ENCODE measurements around the gene LAMA3.

LAMA3 gene

GRCh38 chr18:23784832-23785245 lies 95.6 kb downstream of the LAMA3 start:
- no peak for DNase-seq

DNA sequence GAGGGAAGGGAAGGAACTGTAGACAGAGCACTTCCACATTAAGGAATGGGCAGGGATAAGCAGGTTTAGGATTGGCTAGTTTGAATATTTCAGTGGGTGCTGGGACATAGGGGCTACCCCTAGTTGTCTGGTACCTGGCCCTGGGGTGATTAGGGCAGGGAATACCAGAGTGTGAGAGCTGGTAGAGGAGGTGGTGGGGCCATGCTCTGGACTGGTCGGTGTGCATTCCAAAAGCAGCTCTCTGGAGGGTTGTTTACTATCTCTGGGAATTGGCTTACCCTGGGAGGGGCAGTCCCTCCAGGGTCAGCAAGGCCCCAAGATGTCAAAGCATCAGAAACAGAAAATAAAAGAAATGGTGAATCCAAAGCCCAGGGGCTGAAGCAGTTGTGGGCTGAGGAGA lies 103.8 kb downstream of the LAMA3 start:
- no peak for DNase-seq

DNA sequence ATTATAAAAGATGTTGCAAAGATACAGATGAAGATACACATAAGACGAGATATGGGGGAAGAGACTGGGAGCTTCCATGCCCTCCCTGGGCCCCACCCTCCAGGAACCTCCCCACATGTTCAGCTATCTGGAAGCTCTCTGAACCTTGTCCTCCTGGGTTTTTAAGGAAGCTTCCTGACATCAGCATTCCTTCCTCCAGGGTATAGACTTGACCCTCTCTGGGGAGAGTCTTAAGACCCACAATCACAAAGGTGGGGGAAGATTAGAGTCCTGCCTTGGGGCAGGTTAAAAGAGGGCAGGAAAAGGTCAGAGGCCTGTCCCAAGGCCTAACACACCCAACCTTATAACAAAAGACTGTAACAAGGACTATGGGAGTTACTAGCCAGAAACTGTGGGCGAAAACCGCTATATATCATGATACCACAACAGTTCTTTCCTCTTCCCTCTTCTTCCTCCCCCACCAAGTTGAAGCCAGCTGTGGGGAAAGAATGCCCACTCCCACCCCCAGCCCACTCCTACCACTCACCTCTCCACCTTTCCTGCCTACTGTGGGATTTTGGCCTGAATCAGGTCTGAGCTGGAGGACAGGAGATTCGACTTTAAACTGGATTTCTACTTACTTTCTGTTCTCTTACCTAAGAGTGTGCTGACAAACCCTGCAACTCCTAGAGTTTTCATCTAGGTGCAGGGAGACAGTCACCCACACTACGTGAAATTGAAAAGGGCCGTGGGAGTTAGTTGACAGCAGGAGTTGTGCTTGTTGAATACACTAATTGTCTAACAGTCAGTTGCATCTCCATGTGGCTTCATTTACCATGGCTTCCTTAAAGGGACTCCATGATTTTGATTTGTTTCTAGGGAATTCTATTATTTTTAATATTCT lies 105.0 kb downstream of the LAMA3 start:
- no peak for DNase-seq

DNA sequence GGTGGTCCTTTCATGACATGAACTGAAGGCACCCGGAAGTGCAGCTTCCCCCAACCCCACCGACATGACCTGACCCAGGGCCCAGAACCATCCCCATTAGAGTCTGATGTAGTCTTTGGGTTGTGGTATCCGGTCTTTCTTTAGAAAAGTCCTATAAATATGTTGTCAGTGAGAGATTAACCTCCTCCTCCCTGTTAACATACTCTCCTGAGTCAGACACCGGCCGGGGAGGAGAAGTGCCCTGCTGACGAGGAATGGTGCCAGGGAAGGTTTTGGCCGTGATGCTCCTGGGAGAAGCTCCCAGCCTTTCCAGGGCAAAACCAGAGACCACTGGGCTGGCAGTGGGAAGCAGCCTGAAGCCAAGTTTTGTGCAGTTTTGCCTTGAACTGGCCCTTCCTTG lies 109.0 kb downstream of the LAMA3 start:
- DNase-seq = no peak

DNA sequence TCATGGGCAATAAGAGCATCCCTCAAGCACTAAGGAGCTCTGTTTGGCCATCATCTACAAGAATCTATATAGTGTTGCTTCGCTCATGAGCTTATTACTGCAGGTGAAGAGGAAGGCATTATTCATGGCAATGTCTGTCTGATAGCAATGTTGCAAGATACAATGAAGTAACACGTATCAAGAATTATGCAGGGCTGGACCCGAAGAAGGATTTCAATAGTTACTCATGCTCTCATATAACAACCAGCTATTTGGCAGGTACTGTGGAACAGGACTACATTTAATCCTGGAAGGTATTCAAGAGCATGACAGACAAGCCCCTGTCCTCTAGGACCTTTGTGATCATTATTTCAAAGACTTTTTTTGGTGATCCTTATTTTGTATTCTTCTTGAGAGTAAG lies 109.6 kb downstream of the LAMA3 start:
- no peak for DNase-seq

DNA sequence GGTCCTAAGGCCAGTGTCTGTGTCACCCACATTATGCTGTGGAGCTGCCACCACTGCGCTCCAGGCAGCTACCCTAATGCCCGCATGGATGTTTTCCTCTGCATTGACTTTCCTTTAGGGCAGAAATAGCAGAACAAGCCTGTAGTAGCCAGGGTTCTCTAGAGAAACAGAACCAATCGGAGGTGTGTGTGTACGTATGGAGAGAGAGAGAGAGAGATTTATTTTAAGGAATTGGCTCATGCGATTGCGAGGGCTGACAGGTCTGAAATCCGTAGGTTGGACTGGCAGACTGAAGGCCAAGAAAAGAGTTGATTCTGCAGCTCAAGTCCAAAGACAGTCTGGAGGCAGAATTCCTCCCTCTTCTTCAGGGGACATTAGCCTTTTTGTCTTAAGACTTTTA lies 110.3 kb downstream of the LAMA3 start:
- no peak for DNase-seq

- DNase-seq = no peak
Observed at GRCh38 chr18:23800902-23801301, 111.6 kb downstream of the LAMA3 start.

DNA sequence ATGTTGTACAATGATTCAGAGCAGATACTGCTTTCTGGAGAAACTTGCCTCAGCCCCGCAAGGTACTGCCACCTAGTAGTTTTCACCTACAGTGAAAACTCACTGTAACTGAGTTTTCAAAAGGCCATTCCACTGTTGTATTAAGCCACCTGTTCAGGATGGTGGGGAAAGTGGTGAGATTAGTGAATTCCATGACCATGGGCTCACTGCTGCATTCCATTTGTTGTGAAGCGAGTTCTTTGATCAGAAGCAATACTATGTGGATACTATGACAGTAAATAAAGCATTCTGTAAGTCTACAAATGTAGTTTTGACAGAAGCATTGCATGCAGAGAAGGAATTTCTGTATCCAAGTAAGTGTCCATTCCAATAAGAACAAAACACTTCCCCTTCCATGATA lies 113.6 kb downstream of the LAMA3 start:
- no peak for DNase-seq

- DNase-seq = no peak
Observed at GRCh38 chr18:23803755-23804154, 114.5 kb downstream of the LAMA3 start.

- DNase-seq = no peak
Observed at GRCh38 chr18:23805898-23806297, 116.6 kb downstream of the LAMA3 start.

DNA sequence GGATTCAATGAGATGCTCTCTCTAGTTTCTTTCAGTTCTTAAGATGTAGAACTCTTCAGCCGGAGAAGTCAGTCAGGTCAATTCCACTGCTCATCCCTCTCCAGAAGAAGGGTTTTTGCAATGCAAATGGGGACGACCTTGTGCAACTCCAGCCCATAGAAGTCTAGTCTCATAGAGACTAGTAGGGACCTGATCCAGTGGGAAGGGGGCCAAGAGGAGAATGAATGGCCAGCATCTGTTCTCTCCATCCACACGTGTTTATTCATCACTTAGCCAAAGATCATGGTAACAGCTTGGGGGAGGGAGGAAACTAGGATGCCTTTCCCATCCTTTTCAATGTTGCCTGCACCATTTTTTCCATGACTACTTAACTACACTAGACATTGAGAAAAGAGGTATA lies 120.2 kb downstream of the LAMA3 start:
- DNase-seq = no peak

- DNase-seq = peak; percentile 15
Observed at GRCh38 chr18:23810396-23810795, 121.1 kb downstream of the LAMA3 start.

GRCh38 chr18:23811176-23811575 lies 121.9 kb downstream of the LAMA3 start:
- DNase-seq = no peak

DNA sequence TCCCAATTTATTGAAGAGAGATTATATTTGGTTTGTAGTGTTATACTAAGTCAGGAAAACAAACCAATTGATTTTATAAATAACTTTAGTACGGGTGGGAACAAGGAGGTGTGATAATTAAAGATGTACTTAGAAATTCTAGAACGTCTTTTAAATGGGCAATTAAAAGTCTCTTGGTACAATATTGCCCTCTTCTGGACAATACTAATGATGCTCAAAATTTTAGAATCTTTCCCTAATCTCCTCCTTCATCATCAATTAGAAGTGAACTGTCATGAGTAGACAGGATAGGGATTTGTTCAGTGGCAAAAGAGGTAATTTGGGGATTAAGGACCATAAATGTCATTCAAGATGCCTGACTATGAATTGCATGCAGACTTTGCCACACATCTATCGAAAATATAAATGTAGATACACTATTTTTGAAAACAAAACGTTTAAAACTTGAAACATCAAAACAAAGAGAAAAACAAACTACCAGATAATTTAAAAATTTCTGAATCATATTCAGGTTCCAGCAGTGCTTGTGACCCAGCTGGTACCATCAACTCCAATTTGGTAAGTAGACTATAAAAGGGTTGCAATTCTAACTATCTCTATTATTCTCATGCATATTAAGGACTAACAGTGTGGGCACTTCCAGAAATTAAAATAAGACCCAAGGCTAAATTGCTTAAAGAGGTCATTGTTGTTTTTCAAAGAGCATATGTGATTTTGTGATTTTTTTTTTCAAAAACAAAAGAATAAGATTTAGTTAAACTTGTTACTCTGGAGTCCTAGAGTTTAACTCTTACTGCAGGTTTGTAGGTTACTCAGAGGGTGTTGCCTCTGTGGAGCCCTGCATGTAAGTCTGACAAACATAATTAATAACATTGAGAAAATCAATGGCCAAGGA lies 123.5 kb downstream of the LAMA3 start:
- DNase-seq = peak; percentile 15

DNA sequence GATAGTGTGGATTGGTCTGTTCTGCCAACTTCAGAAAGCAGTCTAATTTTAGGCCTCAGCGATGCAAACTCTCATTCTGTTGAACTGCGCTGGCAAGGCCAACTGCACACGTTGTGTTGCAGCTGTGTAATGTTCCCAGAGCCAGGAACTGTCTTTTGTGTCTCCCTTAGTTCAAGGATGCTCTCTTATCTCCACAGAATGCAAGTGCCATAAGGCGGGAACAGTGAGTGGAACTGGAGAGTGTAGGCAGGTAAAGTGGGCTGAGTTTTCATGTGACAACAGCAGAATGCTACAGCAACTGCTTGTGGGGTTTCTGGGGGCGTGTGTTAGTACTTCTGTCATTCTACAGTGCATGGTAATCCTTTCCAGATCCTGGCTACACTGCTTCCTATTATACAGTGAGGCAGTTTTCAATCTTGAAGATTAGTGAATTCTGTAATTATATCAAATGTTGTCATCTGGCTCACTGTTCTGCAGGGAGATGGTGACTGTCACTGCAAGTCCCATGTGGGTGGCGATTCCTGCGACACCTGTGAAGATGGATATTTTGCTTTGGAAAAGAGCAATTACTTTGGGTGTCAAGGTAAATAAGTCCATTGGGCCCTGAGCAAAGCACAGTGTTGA lies 125.8 kb downstream of the LAMA3 start:
- no peak for DNase-seq

- no peak for DNase-seq
Observed at GRCh38 chr18:23816021-23816420, 126.8 kb downstream of the LAMA3 start.

- peak; percentile 35 for DNase-seq
Observed at GRCh38 chr18:23816740-23817139, 127.5 kb downstream of the LAMA3 start.

DNA sequence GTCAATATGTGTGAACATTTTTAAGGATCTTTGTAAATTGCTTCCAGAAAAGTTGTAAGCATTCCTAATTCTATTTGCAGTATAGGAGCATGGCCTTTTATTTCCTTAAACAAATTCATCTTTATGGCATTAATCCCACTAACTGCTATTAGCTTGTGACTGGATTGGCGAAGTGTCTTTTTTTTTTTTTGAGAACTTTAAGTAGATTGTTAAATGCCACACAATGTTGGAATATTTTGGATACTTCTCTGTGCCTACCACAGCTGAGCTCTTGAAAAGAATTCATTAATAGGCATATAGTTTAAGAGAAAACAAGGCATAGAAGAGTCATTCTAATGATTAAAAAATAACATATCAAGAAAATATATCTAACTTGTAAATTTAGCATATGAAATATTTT lies 129.7 kb downstream of the LAMA3 start:
- DNase-seq = no peak

DNA sequence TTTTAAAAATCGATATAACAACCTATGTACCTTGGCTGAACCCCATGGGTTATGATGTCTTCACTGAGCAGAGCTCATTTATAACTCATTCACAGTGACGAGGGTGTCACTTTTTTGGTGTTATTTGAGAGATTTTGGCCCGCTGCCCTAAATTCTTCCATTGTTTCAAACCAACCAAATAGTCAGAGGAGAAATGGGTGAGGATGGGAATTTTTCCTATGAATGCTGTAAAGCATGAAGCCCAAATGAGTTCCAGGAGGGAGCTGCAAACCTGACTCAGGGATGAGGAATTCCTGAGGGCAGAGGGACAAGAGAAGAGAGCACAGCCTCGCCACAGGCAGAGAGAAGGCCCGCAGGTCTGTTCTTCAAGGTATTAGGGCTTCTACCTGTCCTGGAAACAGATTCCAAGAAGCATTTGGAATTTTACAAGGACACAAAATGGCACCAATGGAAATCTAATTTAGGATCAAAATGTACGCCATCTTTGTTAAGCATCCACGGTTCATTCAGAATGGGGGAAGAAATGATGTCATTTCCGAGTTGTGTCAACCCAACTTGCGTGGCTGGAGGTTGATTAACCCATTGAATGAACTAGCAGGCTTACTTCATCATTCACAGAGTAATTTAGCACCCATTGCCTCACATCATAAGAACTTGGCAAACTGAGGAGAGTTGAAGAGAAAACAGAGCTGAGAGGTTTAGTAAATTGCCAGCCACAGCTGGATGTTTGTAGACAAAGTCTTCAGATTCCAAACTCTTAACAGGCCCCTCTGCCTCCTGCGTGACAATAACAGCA lies 133.5 kb downstream of the LAMA3 start:
- DNase-seq = no peak

DNA sequence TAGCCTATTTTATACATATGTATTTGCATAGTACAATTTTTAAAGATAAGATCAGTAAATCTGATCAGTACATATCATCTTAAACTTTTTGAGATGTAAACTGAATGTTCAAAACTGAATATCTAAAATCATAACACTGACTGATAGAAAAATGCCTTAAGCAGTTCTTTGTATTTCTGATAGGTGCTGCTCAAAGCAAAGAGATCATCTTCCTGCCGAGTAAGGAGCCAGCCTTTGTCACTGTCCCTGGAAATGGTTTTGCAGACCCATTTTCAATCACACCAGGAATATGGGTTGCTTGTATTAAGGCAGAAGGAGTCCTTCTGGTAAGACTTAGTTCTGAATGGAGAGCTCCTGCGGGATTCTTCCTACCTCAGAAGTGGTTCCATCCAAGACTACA lies 135.0 kb downstream of the LAMA3 start:
- no peak for DNase-seq

DNA sequence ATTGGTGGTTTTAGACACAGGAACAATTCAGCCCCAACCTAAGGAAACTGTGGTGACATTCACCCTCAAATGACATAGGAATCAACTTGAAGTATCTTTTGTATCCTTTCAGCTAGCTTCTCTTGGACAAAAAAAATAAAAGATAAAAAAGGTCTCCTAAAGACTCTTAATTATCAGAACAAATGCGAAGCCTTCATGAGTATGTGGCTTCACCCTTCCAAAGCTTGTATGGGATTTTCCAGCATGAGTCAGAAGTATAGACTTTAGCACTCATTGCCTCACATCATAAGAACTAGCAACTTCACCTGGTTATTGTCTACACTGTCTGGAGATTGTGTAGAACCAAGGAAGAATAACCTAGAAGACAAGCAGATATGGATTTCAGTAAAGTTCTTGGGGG lies 135.4 kb downstream of the LAMA3 start:
- DNase-seq = no peak

GRCh38 chr18:23825496-23825895 lies 136.2 kb downstream of the LAMA3 start:
- no peak for DNase-seq

GRCh38 chr18:23825978-23826405 lies 136.7 kb downstream of the LAMA3 start:
- no peak for DNase-seq

Measured in RPMI8226 (cell line).